HEK293T (cell line): Measurements from ENCODE around the gene PTGER4.

ENCODE experiments used
- CTCF ChIA-PET: fragments of 350-600 bp; formaldehyde crosslinking; extraction: SDS; loops from one replicate; lab custom pipeline; 2021; ENCODE audit warnings: antibody characterized with exemption, inconsistent platforms; lab: Yijun Ruan, JAX
- POLR2A ChIA-PET: fragments of 350-600 bp; formaldehyde crosslinking; extraction: SDS; loops from one replicate; lab custom pipeline; 2020; ENCODE audit warnings: antibody characterized with exemption, inconsistent platforms; lab: Yijun Ruan, JAX
- DNase-seq: peaks from one replicate; pipeline ENCODE4 v3.0.0; 2012; ENCODE audit warnings: mixed read lengths; ENCODE audit errors: extremely low spot score
- ARNT ChIP-seq: fragments of 450-650 bp; IDR thresholded peaks from 2 replicates; pipeline ENCODE4 v1.6.1; 2017; ENCODE audit warnings: mild to moderate bottlenecking
- BHLHE40 ChIP-seq: fragments of 450-650 bp; IDR thresholded peaks from 2 replicates; pipeline ENCODE4 v1.6.1; 2016; ENCODE audit warnings: mild to moderate bottlenecking, moderate library complexity, borderline replicate concordance
- CTBP1 ChIP-seq: fragments of 450-650 bp; IDR thresholded peaks from 2 replicates; pipeline ENCODE4 v1.6.1; 2016; ENCODE audit warnings: borderline replicate concordance
- ELF4 ChIP-seq: fragments of 450-650 bp; IDR thresholded peaks from 2 replicates; pipeline ENCODE4 v1.6.1; 2017; ENCODE audit warnings: antibody characterized with exemption
- FOXA1 ChIP-seq: fragments of 450-650 bp; IDR thresholded peaks from 2 replicates; pipeline ENCODE4 v1.6.1; 2016; ENCODE audit warnings: mild to moderate bottlenecking
- FOXK2 ChIP-seq: fragments of 450-650 bp; IDR thresholded peaks from 2 replicates; pipeline ENCODE4 v1.6.1; 2016; ENCODE audit warnings: mild to moderate bottlenecking
- FOXM1 ChIP-seq: fragments of 450-650 bp; IDR thresholded peaks from 2 replicates; pipeline ENCODE4 v1.6.1; 2017; ENCODE audit warnings: mild to moderate bottlenecking, borderline replicate concordance
- HDGF ChIP-seq: fragments of 450-650 bp; IDR thresholded peaks from 2 replicates; pipeline ENCODE4 v1.6.1; 2017; ENCODE audit warnings: antibody characterized with exemption, borderline replicate concordance
- L3MBTL2 ChIP-seq: fragments of 450-650 bp; conservative IDR thresholded peaks from 2 replicates; pipeline ENCODE4 v1.6.1; 2016; ENCODE audit warnings: mild to moderate bottlenecking
- LEF1 ChIP-seq: fragments of 450-650 bp; IDR thresholded peaks from 2 replicates; pipeline ENCODE4 v1.6.1; 2017; ENCODE audit warnings: mild to moderate bottlenecking, borderline replicate concordance
- NFRKB ChIP-seq: fragments of 450-650 bp; IDR thresholded peaks from 2 replicates; pipeline ENCODE4 v1.6.1; 2016; ENCODE audit warnings: mild to moderate bottlenecking, moderate library complexity
- PKNOX1 ChIP-seq: fragments of 450-650 bp; IDR thresholded peaks from 2 replicates; pipeline ENCODE4 v1.6.1; 2016
- SP1 ChIP-seq: fragments of 450-650 bp; IDR thresholded peaks from 2 replicates; pipeline ENCODE4 v1.6.1; 2017
- SUZ12 ChIP-seq: fragments of 450-650 bp; IDR thresholded peaks from 2 replicates; pipeline ENCODE4 v1.6.1; 2016; ENCODE audit warnings: mild to moderate bottlenecking
- TARDBP ChIP-seq: fragments of 450-650 bp; IDR thresholded peaks from 2 replicates; pipeline ENCODE4 v1.6.1; 2016
- ZNF384 ChIP-seq: fragments of 450-650 bp; IDR thresholded peaks from 2 replicates; pipeline ENCODE4 v1.6.1; 2016

PTGER4 gene

GRCh38 chr5:40646266-40646665, 33.4 kb upstream of the PTGER4 start:
- ChIA-PET CTCF (no interaction called here), POLR2A (no interaction called here)
- TF ChIP-seq ARNT: no peak
- TF ChIP-seq FOXK2: no peak
- no peak for TF ChIP-seq FOXM1
- DNase-seq: no peak

- ChIA-PET POLR2A (no interaction called here), CTCF (interaction anchor here (0.7 kb wide), 1 partner anchor 988 kb away, joined by 3 read pairs; no protein-coding TSS in a partner anchor)
- TF ChIP-seq ARNT (no peak), FOXM1 (no peak), BHLHE40 (no peak), LEF1 (no peak), NFRKB (no peak), TARDBP (no peak)
- no peak for DNase-seq
Observed at GRCh38 chr5:40648150-40648549, 31.6 kb upstream of the PTGER4 start.

GRCh38 chr5:40649463-40650030, 30.2 kb upstream of the PTGER4 start:
- no peak for DNase-seq
- ChIA-PET POLR2A (no interaction called here), CTCF (no interaction called here)
- TF ChIP-seq ZNF384 (no peak), ARNT (no peak), SUZ12 (no peak), NFRKB (no peak), FOXM1 (no peak), L3MBTL2 (no peak), LEF1 (no peak), CTBP1 (no peak)

- CTCF ChIA-PET: no interaction called here
- TF ChIP-seq CTBP1 (no peak), ZNF384 (no peak), BHLHE40 (no peak), SUZ12 (no peak), ARNT (no peak), FOXK2 (no peak), PKNOX1 (no peak), FOXA1 (no peak), L3MBTL2 (no peak), TARDBP (no peak), ELF4 (no peak), LEF1 (no peak), HDGF (no peak), FOXM1 (no peak), NFRKB (no peak), SP1 (no peak)
- POLR2A ChIA-PET: no interaction called here
- DNase-seq: no peak
Observed at GRCh38 chr5:40651201-40651600, 28.5 kb upstream of the PTGER4 start.

- ChIA-PET CTCF (interaction anchor here (0.5 kb wide), 1 partner anchor 79 kb away, joined by 3 read pairs; no protein-coding TSS in a partner anchor), POLR2A (no interaction called here)
- TF ChIP-seq PKNOX1 (no peak), FOXA1 (no peak), SUZ12 (no peak), ELF4 (no peak), ARNT (no peak), BHLHE40 (no peak), FOXK2 (no peak), LEF1 (no peak), ZNF384 (no peak), NFRKB (no peak), HDGF (no peak), FOXM1 (no peak), L3MBTL2 (no peak), TARDBP (no peak), CTBP1 (no peak), SP1 (no peak)
- DNase-seq: no peak
Observed at GRCh38 chr5:40652441-40653220, 27.1 kb upstream of the PTGER4 start.

- no peak for DNase-seq
- ChIA-PET POLR2A (no interaction called here), CTCF (no interaction called here)
- TF ChIP-seq PKNOX1 (no peak), SUZ12 (no peak), TARDBP (no peak), ELF4 (no peak), FOXM1 (no peak), CTBP1 (no peak), SP1 (no peak), FOXA1 (no peak), BHLHE40 (no peak), HDGF (no peak), NFRKB (no peak), FOXK2 (no peak)
Observed at GRCh38 chr5:40653221-40654022, 26.3 kb upstream of the PTGER4 start.
